ENCODE data around the gene MKKS.

MKKS gene

DNA sequence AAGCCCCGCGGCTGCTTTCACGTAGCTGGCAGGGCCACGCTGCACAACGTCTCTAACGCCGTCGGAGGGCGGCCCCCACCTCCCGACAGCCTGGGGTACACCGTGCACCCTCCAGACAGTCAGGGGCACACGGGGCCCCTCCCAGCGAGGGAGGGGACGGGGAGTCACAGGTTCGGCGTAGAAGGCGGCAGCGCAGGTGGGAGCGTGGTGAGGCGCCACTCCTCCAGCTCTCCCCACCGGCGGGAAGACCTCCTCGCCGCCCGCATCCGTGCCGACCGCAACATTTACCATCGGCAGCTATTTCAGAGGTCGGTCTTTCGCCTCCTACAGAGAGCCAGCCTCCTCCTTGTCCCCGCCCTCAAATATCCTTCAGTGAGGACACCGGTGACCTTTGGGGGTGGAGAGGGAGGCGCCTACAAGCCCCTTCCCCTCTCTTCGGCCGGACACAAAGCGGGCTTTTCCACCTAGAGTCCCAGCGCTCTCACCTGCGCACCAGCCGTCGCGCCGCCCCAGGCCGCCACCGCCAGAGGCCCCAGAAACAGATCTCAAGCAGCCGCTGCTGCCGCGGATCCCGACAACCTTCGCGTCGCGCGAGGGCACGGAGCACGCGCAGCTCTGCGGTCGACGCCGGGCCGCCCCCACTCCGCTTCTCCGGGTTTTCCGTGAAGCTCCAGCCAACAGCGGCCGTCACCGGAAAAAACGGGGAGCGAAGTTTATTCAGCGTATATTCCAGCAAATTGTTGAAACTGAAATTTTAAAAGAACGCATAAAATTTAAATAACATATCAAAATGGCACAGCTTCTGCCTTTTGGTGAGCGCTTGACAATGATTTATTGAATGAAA is at the start of gene MKKS:
TSS of gene MKKS (minus strand) at position 600 of the 844 bp plus-strand sequence. CDS start 20,708 bp downstream, outside the sequence.
- DNase-seq = peak; percentile 75 to 90

DNA sequence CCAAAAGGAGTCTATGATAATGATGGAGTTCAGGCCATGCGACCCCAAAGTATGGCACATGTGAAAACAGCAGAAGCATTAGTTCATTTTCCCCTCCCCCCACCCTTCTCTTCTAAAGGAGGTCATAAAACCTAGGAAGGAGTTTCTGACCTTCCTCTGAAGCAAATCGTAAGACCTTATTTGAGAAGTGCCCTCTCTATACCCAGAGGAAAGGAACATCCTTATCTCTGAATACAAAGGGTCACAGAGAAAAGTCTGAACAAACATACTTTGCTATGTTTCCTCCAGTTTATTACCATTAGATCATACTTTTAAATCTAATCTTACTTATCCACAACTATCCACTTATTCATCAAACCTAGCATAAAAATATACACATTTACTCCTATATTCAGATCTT is 49.7 kb upstream of the MKKS start:
- DNase-seq = no peak

GRCh38 chr20:10481676-10482075 is 47.7 kb upstream of the MKKS start:
- DNase-seq = no peak

DNA sequence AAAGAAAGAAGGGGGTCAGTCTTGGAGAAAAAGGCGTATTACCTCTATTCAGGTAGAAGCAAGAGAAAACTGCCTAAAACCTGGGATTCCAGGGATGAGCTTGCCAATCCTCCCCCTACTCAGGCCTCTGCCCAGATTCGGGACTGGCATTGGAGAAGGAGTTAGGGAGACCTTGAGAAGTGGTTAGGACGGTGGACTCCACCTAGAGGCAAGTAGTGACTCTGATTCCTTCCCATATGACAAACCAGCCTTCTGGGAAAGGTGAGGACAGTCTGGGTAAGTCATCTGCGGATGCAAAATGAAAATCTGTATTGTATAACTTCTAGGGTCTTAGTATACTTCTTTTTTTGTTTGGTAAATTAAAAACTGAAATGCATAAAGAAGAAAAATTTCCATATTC is 44.9 kb upstream of the MKKS start:
- DNase-seq = no peak

DNA sequence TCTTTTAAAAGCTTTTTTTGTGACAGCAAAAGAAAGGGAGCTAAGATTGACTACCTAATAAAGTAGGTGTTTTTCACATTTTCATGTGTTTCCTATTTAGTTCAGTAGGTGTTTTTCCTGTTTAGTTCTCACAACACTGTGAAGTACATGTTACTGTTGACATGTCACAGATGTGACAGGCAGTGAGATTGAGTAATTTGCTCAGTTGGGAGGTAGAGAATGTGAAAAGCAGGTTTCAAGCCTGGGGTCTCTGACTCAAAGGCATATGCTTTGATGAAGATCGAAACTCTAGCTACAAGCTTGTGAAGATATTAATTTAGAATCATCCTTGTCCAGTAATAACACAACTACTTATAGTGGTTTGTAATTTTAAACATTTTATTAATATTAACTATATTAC is 44.2 kb upstream of the MKKS start:
- no peak for DNase-seq

- DNase-seq = no peak
Measured at GRCh38 chr20:10476319-10476724, 42.3 kb upstream of the MKKS start.

DNA sequence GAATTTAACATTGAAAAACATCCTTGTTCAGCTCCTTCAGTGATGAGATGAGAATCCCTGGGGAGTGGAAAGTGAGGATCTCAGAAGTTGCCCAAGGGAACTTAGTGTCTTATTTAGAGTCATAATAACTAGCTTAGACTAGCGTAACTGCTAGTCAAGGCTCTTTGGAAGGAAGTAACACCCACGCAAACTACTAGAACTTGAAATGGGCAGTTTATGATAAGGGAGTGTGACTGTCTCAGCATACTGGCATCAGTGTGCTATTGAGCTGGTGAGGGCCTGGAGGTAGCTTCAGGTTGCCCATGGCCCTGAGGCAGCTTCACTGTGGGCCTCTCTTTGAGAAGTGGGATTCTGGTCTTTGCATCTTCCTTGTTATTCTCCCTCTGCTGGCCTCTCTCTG is 41.2 kb upstream of the MKKS start:
- no peak for DNase-seq

DNA sequence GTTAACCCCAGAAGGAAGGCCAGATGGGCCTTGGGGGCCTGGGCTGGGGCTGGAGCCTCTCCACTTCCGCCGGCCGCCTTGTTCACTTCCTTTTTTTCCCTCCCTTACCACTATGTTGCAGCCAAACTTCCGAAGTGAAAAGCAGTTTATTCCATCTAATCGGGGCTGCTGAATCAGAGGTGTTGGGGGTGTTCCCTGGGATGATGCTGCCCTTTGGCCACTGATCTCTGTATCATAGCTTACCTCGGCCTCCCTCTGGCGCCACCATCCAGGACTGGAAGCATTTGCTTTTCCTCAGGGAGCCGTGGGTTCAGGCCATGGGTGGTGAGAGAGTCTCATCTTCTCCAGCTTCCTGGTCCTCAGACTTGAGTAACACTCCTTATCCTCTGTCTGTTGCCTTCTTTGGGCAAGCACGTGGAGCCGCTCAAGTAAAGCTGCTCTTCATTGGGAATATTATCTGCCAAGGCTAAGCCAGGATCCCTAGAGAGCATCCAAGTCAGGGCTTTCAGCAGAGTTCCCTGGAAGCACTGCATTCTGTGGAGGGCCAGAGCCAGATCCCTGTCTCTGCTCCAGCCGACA is 40.7 kb upstream of the MKKS start:
- DNase-seq = no peak

GRCh38 chr20:10472871-10473270 is 38.8 kb upstream of the MKKS start:
- no peak for DNase-seq

DNA sequence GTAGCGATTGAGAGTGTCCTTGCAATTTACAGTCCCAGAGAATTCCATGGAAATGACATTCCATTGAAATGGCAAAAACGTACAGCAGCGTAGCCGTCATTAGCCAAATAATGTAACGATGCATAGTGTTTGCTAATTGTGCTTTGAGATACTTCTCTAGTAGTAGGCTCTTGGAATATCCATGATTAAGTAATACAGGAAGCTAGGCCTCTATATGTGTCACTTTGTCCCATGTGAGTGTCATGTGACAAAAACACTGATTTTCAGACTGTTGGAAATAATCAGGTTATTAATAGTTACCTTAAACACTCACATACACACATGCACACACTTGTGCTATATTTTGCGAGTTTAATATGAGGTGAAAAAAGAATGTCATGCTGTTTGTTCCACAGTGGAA is 36.3 kb upstream of the MKKS start:
- no peak for DNase-seq

DNA sequence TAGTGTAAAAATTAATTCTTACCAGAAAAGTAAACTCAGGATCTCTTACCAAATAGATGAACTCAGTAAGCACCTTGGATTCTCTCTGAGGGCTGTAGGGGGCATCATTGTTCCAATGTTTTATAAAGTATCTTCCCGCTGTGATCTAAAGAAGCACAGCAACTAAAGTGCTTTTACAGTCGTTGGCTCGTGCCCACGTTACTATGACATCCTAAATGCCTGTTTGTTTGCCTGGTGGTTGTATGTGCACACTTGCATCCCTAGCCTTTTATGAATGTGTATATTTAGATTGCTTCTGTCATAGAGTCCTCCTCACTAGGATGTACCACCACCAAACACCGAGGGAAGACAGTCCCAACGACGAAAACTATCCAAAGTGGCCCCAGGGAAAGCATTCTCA is 35.6 kb upstream of the MKKS start:
- peak; percentile 16 to 66 for DNase-seq

DNA sequence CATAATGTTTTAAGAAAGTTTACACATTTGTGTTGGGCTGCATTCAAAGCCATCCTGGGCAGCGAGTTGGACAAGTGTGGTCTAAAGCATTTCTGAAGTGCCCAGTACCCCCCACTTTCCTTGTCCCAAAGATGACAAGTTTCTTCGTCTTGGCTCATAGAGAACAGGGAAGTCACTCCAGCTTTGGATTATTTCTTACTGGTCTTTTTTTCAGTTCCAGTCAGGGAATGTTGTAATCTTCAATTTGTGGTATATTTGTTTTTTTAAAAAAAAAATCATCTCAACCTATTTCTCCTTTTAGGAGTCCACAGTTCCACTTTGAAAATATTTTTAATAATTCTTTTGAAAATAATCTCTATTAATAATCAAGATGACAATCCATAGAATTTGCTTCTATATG is 35.0 kb upstream of the MKKS start:
- DNase-seq = no peak

DNA sequence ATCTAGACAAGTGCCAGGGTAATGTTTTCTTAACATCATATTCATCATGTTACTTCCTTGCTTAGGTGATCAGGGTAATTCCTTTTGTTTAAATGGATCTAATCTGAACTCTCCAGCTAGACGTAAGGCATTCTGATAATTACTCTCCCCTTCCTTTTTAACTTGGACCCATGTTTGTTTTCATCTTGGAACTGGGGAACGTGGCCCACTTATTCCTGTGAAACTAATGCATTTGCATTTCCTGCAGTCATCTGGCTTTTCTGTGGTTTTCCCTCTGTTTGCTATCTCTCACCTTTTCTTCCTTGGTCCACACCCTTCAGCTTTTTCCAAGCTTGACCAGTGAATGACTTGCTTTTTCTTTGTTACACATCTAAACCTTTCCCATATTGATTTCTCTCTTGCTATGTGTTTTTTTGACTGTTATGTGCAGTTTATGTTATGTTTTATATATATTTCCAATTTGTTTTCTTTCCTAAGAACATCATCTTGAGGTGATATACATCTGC is 34.4 kb upstream of the MKKS start:
- DNase-seq = no peak

GRCh38 chr20:10467681-10468339 is 33.8 kb upstream of the MKKS start:
- DNase-seq = no peak

- DNase-seq = no peak
Measured at GRCh38 chr20:10466855-10467254, 32.8 kb upstream of the MKKS start.

GRCh38 chr20:10466325-10466724 is 32.3 kb upstream of the MKKS start:
- no peak for DNase-seq

DNA sequence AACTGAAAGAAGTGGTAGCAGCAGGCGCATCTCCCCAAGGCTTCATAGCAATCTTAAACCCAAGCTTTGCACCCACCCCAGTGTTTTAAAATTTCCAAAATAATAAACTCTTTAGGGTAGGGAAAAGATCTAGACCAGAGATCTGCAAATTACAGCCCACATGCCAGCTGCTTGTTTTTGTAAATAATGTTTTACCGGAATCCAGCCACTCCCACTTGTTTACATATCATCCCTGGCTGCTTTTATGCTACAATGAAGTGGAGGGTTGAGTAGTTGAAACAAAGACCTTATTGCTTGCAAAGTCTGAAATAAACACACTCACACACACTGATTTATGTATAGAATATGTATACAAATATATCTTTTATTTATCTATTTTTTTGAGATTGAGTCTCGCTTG is 31.1 kb upstream of the MKKS start:
- no peak for DNase-seq

DNA sequence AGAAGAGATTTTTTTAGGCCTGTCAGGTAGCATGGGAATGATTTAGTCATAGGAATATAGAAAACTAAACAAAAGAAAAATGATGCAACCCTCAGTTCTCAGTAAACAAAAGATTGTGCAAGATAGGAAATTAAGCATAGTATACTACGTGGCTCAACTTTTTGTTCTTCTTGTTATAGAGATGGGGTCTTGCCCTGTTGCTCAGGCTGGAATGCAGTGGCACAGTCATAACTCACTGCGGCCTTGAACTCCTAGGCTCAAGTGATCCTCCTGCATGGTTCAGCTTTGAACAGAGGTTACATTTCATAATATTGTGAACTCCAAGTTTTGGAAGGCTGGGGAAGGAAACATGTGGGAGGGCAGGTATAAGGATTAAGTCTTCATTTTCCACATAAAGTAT is 29.6 kb upstream of the MKKS start:
- no peak for DNase-seq

DNA sequence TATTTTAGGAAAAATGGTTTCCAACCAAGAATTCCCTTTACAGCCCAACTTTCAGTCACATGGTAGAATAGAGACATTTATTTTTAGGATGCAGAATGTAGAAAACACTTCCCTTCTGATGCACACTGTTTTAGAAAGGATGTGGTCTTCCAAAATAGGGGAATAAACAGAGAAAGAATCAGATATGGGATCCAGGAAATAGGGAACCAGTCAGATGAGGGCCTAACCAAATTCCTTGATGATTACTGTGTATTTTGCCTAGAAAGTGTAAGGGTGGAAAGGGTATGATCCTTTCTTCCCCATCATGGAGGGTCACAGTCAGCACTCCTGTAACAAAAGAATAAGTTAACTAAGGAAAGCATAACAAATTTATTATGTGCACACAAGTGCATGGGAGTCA is 28.5 kb upstream of the MKKS start:
- DNase-seq = no peak

- no peak for DNase-seq
Measured at GRCh38 chr20:10461495-10461894, 27.5 kb upstream of the MKKS start.

DNA sequence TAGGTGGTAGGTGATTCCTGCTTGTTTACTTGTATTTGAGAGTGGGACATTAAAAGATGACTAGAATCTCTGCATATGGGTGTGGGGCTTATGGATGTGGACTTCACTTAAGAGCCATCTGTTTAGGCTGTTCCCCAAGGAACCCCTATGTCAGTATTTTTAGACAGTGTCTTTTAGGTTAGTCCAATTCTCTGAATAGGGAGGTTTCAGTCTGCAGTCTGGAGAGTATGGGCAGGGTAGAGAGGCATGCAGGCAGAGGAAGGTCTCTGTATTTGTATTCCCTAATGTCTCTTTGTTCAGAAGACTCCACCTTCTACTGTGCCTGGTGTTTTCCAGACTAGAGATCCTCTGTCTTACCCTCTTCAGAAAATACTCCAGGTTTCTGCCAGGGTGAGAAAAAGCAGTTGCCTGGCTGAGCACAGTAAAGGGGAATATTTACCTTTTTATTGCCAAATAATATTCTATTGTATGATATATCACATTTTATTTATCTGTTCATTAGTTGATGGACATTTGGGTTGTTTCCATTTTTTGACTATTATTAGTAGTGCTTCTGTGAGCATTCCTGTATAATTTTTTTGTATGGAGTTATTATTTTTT is 20.2 kb upstream of the MKKS start:
- no peak for DNase-seq

DNA sequence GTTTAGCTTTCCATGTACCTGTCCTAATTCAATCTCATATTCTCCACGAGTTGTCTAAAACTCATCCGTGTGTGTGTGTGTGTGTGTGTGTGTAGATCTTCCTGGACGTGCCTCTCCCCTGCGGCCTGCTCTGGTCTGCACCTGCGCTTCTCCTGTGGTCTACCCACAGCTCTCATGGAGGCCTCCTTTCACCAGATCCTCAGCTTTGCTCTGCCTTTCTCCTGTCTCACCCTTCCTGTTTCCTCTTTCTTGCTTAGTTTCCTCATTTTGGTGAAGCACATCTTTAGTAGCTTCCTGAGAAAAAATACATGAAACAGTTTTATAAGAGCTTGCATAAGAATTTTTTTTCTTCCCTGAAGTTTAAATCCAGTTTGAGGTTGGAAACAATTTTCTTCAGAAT is 19.2 kb upstream of the MKKS start:
- no peak for DNase-seq

DNA sequence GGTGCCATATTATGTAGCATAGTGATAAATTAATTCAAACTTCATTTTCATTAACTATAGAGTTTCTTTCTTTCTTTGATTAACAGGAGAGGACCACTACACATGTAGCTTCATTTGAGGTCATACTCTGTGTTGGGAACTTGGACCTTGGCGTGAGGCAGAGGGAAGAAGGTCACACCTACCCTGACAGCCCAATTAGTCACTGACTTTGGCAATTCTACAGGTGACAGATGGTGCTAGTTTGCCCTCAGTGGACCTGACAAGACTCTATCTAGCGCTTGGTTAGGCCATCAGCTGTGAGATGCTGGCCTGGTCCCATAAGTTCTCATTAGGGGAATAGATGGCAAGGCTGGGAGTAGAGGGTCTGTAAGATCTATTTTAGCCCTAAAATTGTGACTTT is 15.2 kb upstream of the MKKS start:
- DNase-seq = no peak
